Measurements from ENCODE around the gene RAF1.

Gene RAF1

GRCh38 chr3:12598890-12599289 lies 65.0 kb downstream of the RAF1 start:
- Histone ChIP-seq H3K36me3 (ENCODE audit: low read length) (peaks cover 34% of the 10 kb centered on the region; the same call in 1 of the 2 replicates), H3K4me2 (ENCODE audit: low read depth, low read length, poor library complexity, severe bottlenecking) (no peak overlapping the region), H3K79me2 (ENCODE audit: insufficient read depth, low read length) (0 out of 2 replicates have a peak, but pooled peaks cover 4% of the 10 kb centered on the region), H3K9me3 (ENCODE audit: insufficient read depth, low read length) (no peaks in the 10 kb centered on the region), H3K27me3 (ENCODE audit: low read length) (no peaks in the 10 kb centered on the region), H3K4me3 (ENCODE audit: insufficient read depth, low read length, poor library complexity, severe bottlenecking) (no peak overlapping the region), H3F3A (ENCODE audit: insufficient read depth) (no peaks in the 10 kb centered on the region), H3K9ac (ENCODE audit: low read length) (no peak overlapping the region), H4K20me1 (ENCODE audit: low read depth, low read length) (no peaks in the 10 kb centered on the region; the same call in 1 of the 2 replicates), H3K9me2 (replicated peaks; ENCODE audit: insufficient read depth, low read length) (no peaks in the 10 kb centered on the region), H2AFZ (ENCODE audit: low read depth, low read length, severe bottlenecking) (no peak overlapping the region), H3K27ac (ENCODE audit: low read depth, low read length) (no peak overlapping the region)
- TF ChIP-seq, protein P1, sequence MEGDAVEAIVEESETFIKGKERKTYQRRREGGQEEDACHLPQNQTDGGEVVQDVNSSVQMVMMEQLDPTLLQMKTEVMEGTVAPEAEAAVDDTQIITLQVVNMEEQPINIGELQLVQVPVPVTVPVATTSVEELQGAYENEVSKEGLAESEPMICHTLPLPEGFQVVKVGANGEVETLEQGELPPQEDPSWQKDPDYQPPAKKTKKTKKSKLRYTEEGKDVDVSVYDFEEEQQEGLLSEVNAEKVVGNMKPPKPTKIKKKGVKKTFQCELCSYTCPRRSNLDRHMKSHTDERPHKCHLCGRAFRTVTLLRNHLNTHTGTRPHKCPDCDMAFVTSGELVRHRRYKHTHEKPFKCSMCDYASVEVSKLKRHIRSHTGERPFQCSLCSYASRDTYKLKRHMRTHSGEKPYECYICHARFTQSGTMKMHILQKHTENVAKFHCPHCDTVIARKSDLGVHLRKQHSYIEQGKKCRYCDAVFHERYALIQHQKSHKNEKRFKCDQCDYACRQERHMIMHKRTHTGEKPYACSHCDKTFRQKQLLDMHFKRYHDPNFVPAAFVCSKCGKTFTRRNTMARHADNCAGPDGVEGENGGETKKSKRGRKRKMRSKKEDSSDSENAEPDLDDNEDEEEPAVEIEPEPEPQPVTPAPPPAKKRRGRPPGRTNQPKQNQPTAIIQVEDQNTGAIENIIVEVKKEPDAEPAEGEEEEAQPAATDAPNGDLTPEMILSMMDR (IDR thresholded peaks at IDR 0.05; ENCODE audit: insufficient read depth, low read length, poor library complexity, severe bottlenecking): no peak
- TF ChIP-seq EZH2phosphoT487 (conservative IDR thresholded peaks at IDR 0.05; ENCODE audit: low read length): no peak

DNA sequence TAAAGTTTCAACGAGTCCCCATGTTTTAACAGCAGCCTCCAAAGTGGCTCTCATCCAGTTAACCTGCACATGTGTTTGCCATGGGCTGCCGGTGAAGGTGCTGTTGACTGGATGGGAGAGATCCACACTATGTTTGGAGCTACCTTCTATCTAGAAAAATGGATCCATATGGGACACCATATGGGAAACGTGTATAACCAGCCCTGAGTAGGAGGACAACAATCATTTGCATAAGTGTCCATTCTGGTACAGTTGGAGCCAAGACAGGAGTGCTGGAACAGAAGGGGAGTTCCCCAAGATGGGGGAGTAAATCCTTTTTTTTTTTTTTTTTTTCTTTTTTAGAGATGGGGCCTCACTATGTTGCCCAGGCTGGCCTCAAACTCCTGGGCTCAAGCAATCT lies 70.4 kb downstream of the RAF1 start:
- H3K79me2 ChIP-seq (ENCODE audit: insufficient read depth, low read length): no peaks in the 10 kb centered on the region
- no peak overlapping the region for H3K9ac ChIP-seq (ENCODE audit: low read length)
- H3K36me3 ChIP-seq (ENCODE audit: low read length): peaks cover 8% of the 10 kb centered on the region; the same call in 1 of the 2 replicates
- H3F3A ChIP-seq (ENCODE audit: insufficient read depth): no peaks in the 10 kb centered on the region
- H3K27me3 ChIP-seq (ENCODE audit: low read length): no peaks in the 10 kb centered on the region
- no peaks in the 10 kb centered on the region for H3K9me2 ChIP-seq (replicated peaks; ENCODE audit: insufficient read depth, low read length)
- no peak overlapping the region for H2AFZ ChIP-seq (ENCODE audit: low read depth, low read length, severe bottlenecking)
- TF ChIP-seq EZH2phosphoT487 (conservative IDR thresholded peaks at IDR 0.05; ENCODE audit: low read length): no peak
- TF ChIP-seq, protein P1 (IDR thresholded peaks at IDR 0.05; ENCODE audit: insufficient read depth, low read length, poor library complexity, severe bottlenecking): no peak
- no peaks in the 10 kb centered on the region for H4K20me1 ChIP-seq (ENCODE audit: low read depth, low read length)
- no peak overlapping the region for H3K27ac ChIP-seq (ENCODE audit: low read depth, low read length)
- H3K9me3 ChIP-seq (ENCODE audit: insufficient read depth, low read length): no peaks in the 10 kb centered on the region
- no peak overlapping the region for H3K4me3 ChIP-seq (ENCODE audit: insufficient read depth, low read length, poor library complexity, severe bottlenecking)
- no peak overlapping the region for H3K4me2 ChIP-seq (ENCODE audit: low read depth, low read length, poor library complexity, severe bottlenecking)

- Histone ChIP-seq H4K20me1 (ENCODE audit: low read depth, low read length) (no peaks in the 10 kb centered on the region), H3K9ac (ENCODE audit: low read length) (no peak overlapping the region), H3F3A (ENCODE audit: insufficient read depth) (peaks cover 5% of the 10 kb centered on the region; the same call in 1 of the 2 replicates), H3K9me3 (ENCODE audit: insufficient read depth, low read length) (no peaks in the 10 kb centered on the region), H3K4me2 (ENCODE audit: low read depth, low read length, poor library complexity, severe bottlenecking) (no peak overlapping the region), H3K36me3 (ENCODE audit: low read length) (peaks cover 14% of the 10 kb centered on the region; the same call in 1 of the 2 replicates), H3K27me3 (ENCODE audit: low read length) (no peaks in the 10 kb centered on the region), H3K27ac (ENCODE audit: low read depth, low read length) (no peak overlapping the region), H3K9me2 (replicated peaks; ENCODE audit: insufficient read depth, low read length) (no peaks in the 10 kb centered on the region), H3K4me3 (ENCODE audit: insufficient read depth, low read length, poor library complexity, severe bottlenecking) (no peak overlapping the region), H2AFZ (ENCODE audit: low read depth, low read length, severe bottlenecking) (no peak overlapping the region), H3K79me2 (ENCODE audit: insufficient read depth, low read length) (no peaks in the 10 kb centered on the region)
- TF ChIP-seq, protein P1 (IDR thresholded peaks at IDR 0.05; ENCODE audit: insufficient read depth, low read length, poor library complexity, severe bottlenecking): no peak
- TF ChIP-seq EZH2phosphoT487 (conservative IDR thresholded peaks at IDR 0.05; ENCODE audit: low read length): no peak
Observed at GRCh38 chr3:12591997-12592715, 71.8 kb downstream of the RAF1 start.

Data from SU-DHL-6 (cell line).